OCI-LY7 (cell line): ENCODE measurements around the gene PPP2R3B. TPM values are rescaled to one million over a fixed set of nuclear protein-coding genes. Genes with fewer than 3 reads are reported as not detected.

Experiments used
- BruUV-seq: library from RNA; stranded (reverse); fragments of 400-500 nt; replicated peaks from 2 replicates; lab custom pipeline; 2021; lab: Mats Ljungman, UMichigan
- CTCF ChIA-PET: fragments of 300-600 bp; sonication (Branson Sonifier 250); formaldehyde crosslinking; loops from one replicate; lab custom pipeline; 2022; ENCODE audit warnings: antibody characterized with exemption; ENCODE audit not compliant: unreplicated experiment; lab: Charles Lee
- POLR2A ChIA-PET: fragments of 300-600 bp; sonication (Branson Sonifier 250); formaldehyde crosslinking; loops from one replicate; lab custom pipeline; 2022; ENCODE audit warnings: antibody characterized with exemption; lab: Charles Lee
- DNase-seq: peaks from one replicate; pipeline ENCODE4 v3.0.0-alpha.2; 2015; ENCODE audit warnings: low spot score
- H2AFZ ChIP-seq: fragments of 200-600 bp; sonication (generic), shearing (Covaris generic); 2 replicates; pipeline ENCODE4 v1.6.1; 2014; ENCODE audit warnings: mild to moderate bottlenecking, antibody characterized with exemption, low read length, moderate library complexity
- H3K27ac ChIP-seq: fragments of 200-600 bp; sonication (generic); 2 replicates; pipeline ENCODE4 v1.5.1; 2014; ENCODE audit warnings: mixed run types, low read depth, mild to moderate bottlenecking, moderate library complexity, low read length, inconsistent platforms; ENCODE audit not compliant: poor library complexity, severe bottlenecking
- H3K36me3 ChIP-seq: fragments of 200-600 bp; sonication (generic); 2 replicates; pipeline ENCODE4 v1.6.1; 2014; ENCODE audit warnings: mild to moderate bottlenecking, antibody characterized with exemption, low read length, moderate library complexity, mixed read lengths; ENCODE audit not compliant: insufficient read depth
- H3K4me1 ChIP-seq: fragments of 200-600 bp; sonication (generic); 2 replicates; pipeline ENCODE4 v1.5.1; 2014; ENCODE audit warnings: mild to moderate bottlenecking, low read length; ENCODE audit not compliant: insufficient read depth, poor library complexity, severe bottlenecking
- H3K4me2 ChIP-seq: fragments of 200-600 bp; sonication (generic); 2 replicates; pipeline ENCODE4 v1.6.1; 2014; ENCODE audit warnings: mild to moderate bottlenecking, low read length
- H3K4me3 ChIP-seq: fragments of 200-600 bp; sonication (generic); 2 replicates; pipeline ENCODE4 v1.5.1; 2014; ENCODE audit warnings: mild to moderate bottlenecking, low read depth, low read length; ENCODE audit not compliant: poor library complexity, severe bottlenecking
- H3K79me2 ChIP-seq: fragments of 200-600 bp; sonication (generic); 2 replicates; pipeline ENCODE4 v1.6.1; 2016; ENCODE audit warnings: low read depth, mild to moderate bottlenecking, low read length, moderate library complexity, mixed read lengths; ENCODE audit not compliant: insufficient read depth
- H3K9me2 ChIP-seq: fragments of 200-600 bp; sonication (generic); 2 replicates; pipeline ENCODE4 v1.6.1; 2016; ENCODE audit warnings: mild to moderate bottlenecking, low read length, mixed read lengths; ENCODE audit not compliant: insufficient read depth
- H3K9me3 ChIP-seq: fragments of 200-600 bp; sonication (generic); 2 replicates; pipeline ENCODE4 v1.6.1; 2014; ENCODE audit warnings: mild to moderate bottlenecking, mixed run types, low read length, mixed read lengths
- H4K20me1 ChIP-seq: fragments of 200-600 bp; sonication (generic); 2 replicates; pipeline ENCODE4 v1.6.1; 2014; ENCODE audit warnings: mild to moderate bottlenecking, antibody characterized with exemption, low read length, moderate library complexity, mixed read lengths; ENCODE audit not compliant: insufficient read depth
- CTCF ChIP-seq: fragments of 200-600 bp; sonication (generic); conservative IDR thresholded peaks from 2 replicates; pipeline ENCODE4 v1.5.1; 2014; ENCODE audit warnings: mild to moderate bottlenecking, antibody characterized with exemption, low read length, moderate library complexity, mixed read lengths
- EZH2phosphoT487 ChIP-seq: fragments of 200-600 bp; sonication (generic); IDR thresholded peaks from 2 replicates; pipeline ENCODE4 v1.6.1; 2018; ENCODE audit warnings: low read depth, borderline replicate concordance, mild to moderate bottlenecking, mixed run types, antibody characterized with exemption, low read length, moderate library complexity, mixed read lengths
- intact Hi-C: fragments of 100-400 bp; cut with micrococcal nuclease; formaldehyde crosslinking; loops from one replicate; pipeline ENCODE4 v1.10.0; 2022; ENCODE audit not compliant: unreplicated experiment
- total RNA-seq, 2 experiments: library from RNA; depleted of rRNA in 1 of 2; stranded (reverse); fragments of >200 nt in 1 of 2; shearing (Covaris generic) in 1 of 2; gene quantifications; 2 replicates each; pipeline ENCODE4 v1.2.3, GENCODE V29; 2014 to 2022

PPP2R3B gene
- total RNA-seq, 2 experiments from 2014 or later = 270 to 342 TPM

DNA sequence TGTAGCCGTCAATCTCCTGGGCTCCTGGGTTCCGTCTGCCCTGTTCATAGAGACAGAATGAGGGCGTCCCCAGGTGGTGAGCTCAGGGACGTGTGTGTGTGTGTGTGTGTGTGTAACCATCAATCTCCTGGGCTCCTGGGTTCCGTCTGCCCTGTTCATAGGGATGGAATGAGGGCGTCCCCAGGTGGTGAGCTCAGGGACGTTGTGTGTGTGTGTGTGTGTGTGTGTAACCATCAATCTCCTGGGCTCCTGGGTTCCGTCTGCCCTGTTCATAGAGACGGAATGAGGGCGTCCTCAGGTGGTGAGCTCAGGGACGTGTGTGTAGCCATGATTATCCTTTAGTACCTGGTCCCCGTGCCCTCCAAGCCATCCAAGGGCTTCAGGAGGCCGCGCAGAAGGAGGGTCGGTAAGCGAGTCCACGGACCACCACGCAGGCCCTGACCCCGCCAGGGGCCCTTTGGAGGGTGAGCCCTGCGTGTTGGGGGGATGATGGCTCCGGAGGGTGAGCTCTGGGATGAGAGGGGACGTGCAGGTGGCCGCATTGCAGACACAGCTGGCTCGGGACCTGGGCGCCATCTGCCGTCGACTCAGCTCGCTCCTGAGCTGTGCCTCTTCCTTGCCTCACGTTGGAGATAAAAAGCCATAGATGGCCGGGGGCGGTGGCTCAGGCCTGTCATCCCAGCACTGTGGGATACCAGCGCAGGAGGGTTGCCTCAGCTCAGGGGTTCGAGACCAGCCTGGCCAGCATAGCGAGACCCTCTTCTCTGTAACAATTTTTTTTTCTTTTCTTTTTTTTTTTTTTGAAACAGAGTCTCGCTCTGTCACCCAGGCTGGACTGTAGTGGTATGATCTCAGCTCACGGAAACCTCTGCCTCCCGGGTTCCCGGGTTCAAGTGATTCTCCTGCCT lies 62.7 kb downstream of the PPP2R3B start:
- DNase-seq = peak; percentile 71
- ChIA-PET CTCF (no interaction called here), POLR2A (no interaction called here)
- Histone ChIP-seq H3K27ac (no peak overlapping the region), H3K9me3 (no peaks in the 10 kb centered on the region), H3K4me1 (peaks cover 13% of the 10 kb centered on the region), H4K20me1 (no peaks in the 10 kb centered on the region), H3K79me2 (no peaks in the 10 kb centered on the region), H3K4me2 (no peak overlapping the region), H2AFZ (no peak overlapping the region), H3K9me2 (no peaks in the 10 kb centered on the region), H3K36me3 (no peaks in the 10 kb centered on the region), H3K4me3 (no peak overlapping the region)
- intact Hi-C loops = no loop called here
- BruUV-seq = no TSS peak
- TF ChIP-seq CTCF (peak; percentile 56), EZH2phosphoT487 (no peak)

DNA sequence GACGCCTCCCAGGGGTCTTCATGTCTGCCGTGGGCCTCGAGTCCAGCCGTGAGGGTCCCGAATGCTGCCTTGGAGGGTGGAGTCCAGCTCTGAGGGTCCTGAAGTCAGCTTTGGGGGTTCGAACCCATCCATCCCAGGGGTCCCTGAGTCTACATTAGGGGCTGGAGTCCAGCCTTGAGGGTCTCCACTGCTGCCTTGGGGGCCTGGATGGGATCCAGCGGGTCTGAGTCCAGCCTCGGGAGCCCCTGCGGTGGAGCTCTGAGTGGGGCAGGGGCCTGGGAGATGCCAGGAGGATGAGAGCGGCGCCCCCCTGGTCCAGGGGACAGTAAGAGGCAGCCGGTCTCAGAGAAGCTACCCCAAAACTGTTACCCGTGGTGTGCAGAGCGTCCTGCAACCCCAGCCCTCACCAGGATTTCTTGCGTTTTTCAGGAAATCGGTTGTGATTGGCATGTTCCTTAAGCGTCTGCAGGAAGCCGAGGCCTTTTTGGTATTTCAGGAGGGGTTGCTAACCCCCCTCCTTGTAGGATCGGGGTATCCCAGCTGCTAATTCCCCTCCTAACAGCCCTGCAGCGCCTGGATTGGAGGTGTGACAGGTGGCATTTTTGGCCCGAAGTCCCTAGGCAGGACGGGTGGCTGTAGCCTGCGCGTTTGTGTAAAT lies 66.5 kb downstream of the PPP2R3B start:
- Histone ChIP-seq H3K27ac (no peak overlapping the region), H3K4me2 (peak overlapping the region; percentile 95), H3K36me3 (peaks cover 17% of the 10 kb centered on the region), H3K9me3 (no peaks in the 10 kb centered on the region), H3K4me1 (peaks cover 19% of the 10 kb centered on the region), H3K4me3 (peak overlapping the region; percentile 93), H2AFZ (no peak overlapping the region), H3K9me2 (no peaks in the 10 kb centered on the region), H4K20me1 (no peaks in the 10 kb centered on the region; the same call in 1 of the 2 replicates), H3K79me2 (peaks cover 6% of the 10 kb centered on the region; the same call in 1 of the 2 replicates)
- ChIA-PET CTCF (no interaction called here), POLR2A (no interaction called here)
- intact Hi-C loops = no loop called here
- no peak for DNase-seq
- no peak for TF ChIP-seq EZH2phosphoT487
- no peak for TF ChIP-seq CTCF
- BruUV-seq = no TSS peak
